HG03558 (cell line): ENCODE measurements around the gene CRTC1.

Experiments used
- ATAC-seq: cut with Tn5 transposase; IDR thresholded peaks from one replicate; pipeline ENCODE4 v1.9.1; 2021; ENCODE audit warnings: moderate number of reproducible peaks; ENCODE audit not compliant: unreplicated experiment; ENCODE audit errors: extremely low read depth

Gene CRTC1

GRCh38 chr19:18698321-18699167 lies 15.1 kb downstream of the CRTC1 start:
- no peak for ATAC-seq

GRCh38 chr19:18699403-18700054 lies 16.0 kb downstream of the CRTC1 start:
- no peak for ATAC-seq

- ATAC-seq, result no peak
Measured at GRCh38 chr19:18700501-18701249, 17.2 kb downstream of the CRTC1 start.

GRCh38 chr19:18701250-18701608 lies 17.7 kb downstream of the CRTC1 start:
- ATAC-seq, result no peak

GRCh38 chr19:18704054-18704453 lies 20.6 kb downstream of the CRTC1 start:
- ATAC-seq, result no peak

GRCh38 chr19:18704971-18705370 lies 21.5 kb downstream of the CRTC1 start:
- ATAC-seq, result no peak

- ATAC-seq, result no peak
Measured at GRCh38 chr19:18708452-18709231, 25.2 kb downstream of the CRTC1 start.

- ATAC-seq, result no peak
Measured at GRCh38 chr19:18709546-18709945, 26.1 kb downstream of the CRTC1 start.

GRCh38 chr19:18710186-18710585 lies 26.7 kb downstream of the CRTC1 start:
- no peak for ATAC-seq

GRCh38 chr19:18710996-18711751 lies 27.7 kb downstream of the CRTC1 start:
- no peak for ATAC-seq

GRCh38 chr19:18711893-18712292 lies 28.4 kb downstream of the CRTC1 start:
- ATAC-seq, result no peak

- ATAC-seq, result no peak
Measured at GRCh38 chr19:18712981-18713380, 29.5 kb downstream of the CRTC1 start.

GRCh38 chr19:18713550-18714117 lies 30.2 kb downstream of the CRTC1 start:
- ATAC-seq, result no peak

- ATAC-seq, result no peak
Measured at GRCh38 chr19:18715416-18715815, 31.9 kb downstream of the CRTC1 start.

GRCh38 chr19:18716857-18717256 lies 33.4 kb downstream of the CRTC1 start:
- ATAC-seq, result no peak

GRCh38 chr19:18717601-18718000 lies 34.1 kb downstream of the CRTC1 start:
- no peak for ATAC-seq

GRCh38 chr19:18718015-18718526 lies 34.6 kb downstream of the CRTC1 start:
- ATAC-seq, result no peak

GRCh38 chr19:18718846-18719458 lies 35.5 kb downstream of the CRTC1 start:
- no peak for ATAC-seq

- no peak for ATAC-seq
Measured at GRCh38 chr19:18719541-18719940, 36.1 kb downstream of the CRTC1 start.
